HepG2 (cell line): Measurements from ENCODE around the gene NUDT2. TPM values are rescaled to one million over a fixed set of nuclear protein-coding genes. Genes with fewer than 3 reads are reported as not detected.
A peak's percentile ranks its signal among the peaks of the same experiment; 100 is the strongest.

Experiments used
- GZF1 ChIP-seq: sonication (generic); formaldehyde crosslinking; IDR thresholded peaks from 2 replicates; pipeline ENCODE4 v1.5.1; 2020; ENCODE audit warnings: mild to moderate bottlenecking, missing genetic modification reagents
- HNF4A ChIP-seq: sonication (generic); formaldehyde crosslinking; IDR thresholded peaks from 2 replicates; pipeline ENCODE4 v1.4.0; 2020; ENCODE audit warnings: missing genetic modification reagents
- KLF9 ChIP-seq: IDR thresholded peaks from 2 replicates; pipeline ENCODE4 v1.6.1; 2016; ENCODE audit warnings: low read depth
- NCOA5 ChIP-seq: sonication (generic); formaldehyde crosslinking; IDR thresholded peaks from 2 replicates; pipeline ENCODE4 v1.4.0; 2020; ENCODE audit warnings: missing genetic modification reagents
- RBFOX2 ChIP-seq: fragments of 200-400 bp; formaldehyde crosslinking; IDR thresholded peaks from 2 replicates; pipeline ENCODE4 v1.6.1; 2017; ENCODE audit warnings: low read depth, mild to moderate bottlenecking, low read length
- SAP130 ChIP-seq: IDR thresholded peaks from 2 replicates; pipeline ENCODE4 v1.6.1; 2016; ENCODE audit warnings: low read depth
- TARDBP ChIP-seq: sonication (generic); formaldehyde crosslinking; IDR thresholded peaks from 2 replicates; pipeline ENCODE4 v1.8.0; 2022; ENCODE audit warnings: mild to moderate bottlenecking, missing genetic modification reagents
- ZMYM4 ChIP-seq: sonication (generic); formaldehyde crosslinking; IDR thresholded peaks from 2 replicates; pipeline ENCODE4 v1.8.1; 2023; ENCODE audit warnings: mild to moderate bottlenecking, missing genetic modification reagents
- ZNF12 ChIP-seq: sonication (generic); formaldehyde crosslinking; IDR thresholded peaks from 2 replicates; pipeline ENCODE4 v1.5.0; 2020; ENCODE audit warnings: missing genetic modification reagents
- ZNF264 ChIP-seq: sonication (generic); formaldehyde crosslinking; IDR thresholded peaks from 2 replicates; pipeline ENCODE4 v1.4.0; 2020; ENCODE audit warnings: missing genetic modification reagents
- ZNF333 ChIP-seq: sonication (generic); formaldehyde crosslinking; IDR thresholded peaks from 2 replicates; pipeline ENCODE4 v1.4.0; 2020; ENCODE audit warnings: mild to moderate bottlenecking, missing genetic modification reagents, borderline replicate concordance
- ZNF335 ChIP-seq: sonication (generic); formaldehyde crosslinking; IDR thresholded peaks from 2 replicates; pipeline ENCODE4 v1.4.0; 2020; ENCODE audit warnings: missing genetic modification reagents
- ZNF652 ChIP-seq: IDR thresholded peaks from 2 replicates; pipeline ENCODE4 v1.6.1; 2016; ENCODE audit warnings: low read depth, borderline replicate concordance
- polyA plus RNA-seq, 8 experiments: library from polyadenylated mRNA; depleted of rRNA in 3 of 8; stranded (reverse) in 7 of 8; unstranded in 1 of 8; fragments of >200 nt; fragmentation: Illumina TruSeq in 4 of 8; extraction: Trizol in 4 of 8; gene quantifications; 2 replicates each; pipeline versions ENCODE4 v1.2.1 to v1.2.3, GENCODE V29; 2011 to 2016; ENCODE audit warnings: low read depth in 4 of 8, missing spikeins in 1 of 8, mixed read lengths in 1 of 8; ENCODE audit not compliant: insufficient read depth in 1 of 8
- total RNA-seq, 5 experiments: library from RNA; depleted of rRNA; stranded (reverse); fragments of >200 nt; fragmentation: Illumina TruSeq; extraction: Trizol; gene quantifications; 2 replicates each; pipeline ENCODE4 v1.2.3, GENCODE V29; 2016; ENCODE audit warnings: low read depth in 1 of 5
- TF ChIP-seq, protein P1 (sequence below), 2 experiments: fragments of 450-650 bp in 1 of 2; sonication (generic) in 1 of 2; formaldehyde crosslinking in 1 of 2; IDR thresholded peaks; 2 replicates each; pipeline versions ENCODE4 v1.6.1 to v1.8.0; 2016 to 2022; ENCODE audit warnings: antibody characterized with exemption in 1 of 2, mild to moderate bottlenecking in 1 of 2, missing genetic modification reagents in 1 of 2
- TF ChIP-seq, protein P2 (sequence below): IDR thresholded peaks from 2 replicates; pipeline ENCODE4 v1.6.1; 2018; ENCODE audit warnings: missing genetic modification reagents
- TF ChIP-seq, protein P3 (sequence below): sonication (generic); formaldehyde crosslinking; IDR thresholded peaks from 2 replicates; pipeline ENCODE4 v1.4.0; 2020; ENCODE audit warnings: missing genetic modification reagents

Gene NUDT2
- total and polyA plus RNA-seq, 2 of the 13 experiments (the other 11 are each of a cell fraction or from before 2014, with no cell fraction given) = 19.9 to 24.6 TPM

DNA sequence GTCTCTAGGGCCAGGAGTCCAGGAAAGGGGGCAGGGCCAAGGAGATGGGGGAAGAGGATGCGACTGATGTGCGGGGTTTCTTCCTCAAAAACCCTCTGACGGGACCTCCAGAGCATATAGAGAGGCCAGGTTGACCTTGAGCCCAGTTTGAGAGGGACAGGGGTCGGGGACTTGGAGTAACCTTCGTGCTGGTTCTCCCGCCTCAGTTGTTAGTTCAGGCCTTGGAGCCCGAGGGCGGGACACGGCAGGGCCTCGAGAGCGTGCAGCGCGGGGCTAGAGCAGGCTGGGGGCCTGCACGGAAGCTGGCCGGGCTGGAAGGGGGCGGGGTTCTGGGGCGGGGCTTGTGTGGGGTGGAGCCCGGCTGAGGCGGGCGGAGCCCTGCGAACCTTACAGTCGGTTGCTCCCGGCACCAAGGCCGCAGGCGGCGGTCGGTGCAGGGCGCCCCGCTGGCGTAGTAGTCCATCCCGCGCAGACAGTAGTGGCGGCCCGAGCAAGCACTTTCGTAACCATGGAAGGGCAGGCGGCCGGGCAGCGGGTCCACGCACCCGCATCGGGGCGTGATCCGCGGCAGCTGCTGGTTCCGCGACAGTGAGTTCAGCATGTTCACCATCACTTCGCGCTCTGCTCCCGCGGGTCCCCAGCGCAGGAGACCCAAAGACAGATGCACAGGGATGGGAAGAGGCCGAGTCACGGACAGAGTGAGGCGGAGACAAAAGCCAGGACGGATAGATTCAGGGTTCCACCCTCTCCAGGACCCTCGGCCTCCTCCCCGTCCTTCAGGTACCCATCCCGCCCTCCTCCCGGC, 51.3 kb downstream of the NUDT2 start (continued):
- TF ChIP-seq, protein P1, sequence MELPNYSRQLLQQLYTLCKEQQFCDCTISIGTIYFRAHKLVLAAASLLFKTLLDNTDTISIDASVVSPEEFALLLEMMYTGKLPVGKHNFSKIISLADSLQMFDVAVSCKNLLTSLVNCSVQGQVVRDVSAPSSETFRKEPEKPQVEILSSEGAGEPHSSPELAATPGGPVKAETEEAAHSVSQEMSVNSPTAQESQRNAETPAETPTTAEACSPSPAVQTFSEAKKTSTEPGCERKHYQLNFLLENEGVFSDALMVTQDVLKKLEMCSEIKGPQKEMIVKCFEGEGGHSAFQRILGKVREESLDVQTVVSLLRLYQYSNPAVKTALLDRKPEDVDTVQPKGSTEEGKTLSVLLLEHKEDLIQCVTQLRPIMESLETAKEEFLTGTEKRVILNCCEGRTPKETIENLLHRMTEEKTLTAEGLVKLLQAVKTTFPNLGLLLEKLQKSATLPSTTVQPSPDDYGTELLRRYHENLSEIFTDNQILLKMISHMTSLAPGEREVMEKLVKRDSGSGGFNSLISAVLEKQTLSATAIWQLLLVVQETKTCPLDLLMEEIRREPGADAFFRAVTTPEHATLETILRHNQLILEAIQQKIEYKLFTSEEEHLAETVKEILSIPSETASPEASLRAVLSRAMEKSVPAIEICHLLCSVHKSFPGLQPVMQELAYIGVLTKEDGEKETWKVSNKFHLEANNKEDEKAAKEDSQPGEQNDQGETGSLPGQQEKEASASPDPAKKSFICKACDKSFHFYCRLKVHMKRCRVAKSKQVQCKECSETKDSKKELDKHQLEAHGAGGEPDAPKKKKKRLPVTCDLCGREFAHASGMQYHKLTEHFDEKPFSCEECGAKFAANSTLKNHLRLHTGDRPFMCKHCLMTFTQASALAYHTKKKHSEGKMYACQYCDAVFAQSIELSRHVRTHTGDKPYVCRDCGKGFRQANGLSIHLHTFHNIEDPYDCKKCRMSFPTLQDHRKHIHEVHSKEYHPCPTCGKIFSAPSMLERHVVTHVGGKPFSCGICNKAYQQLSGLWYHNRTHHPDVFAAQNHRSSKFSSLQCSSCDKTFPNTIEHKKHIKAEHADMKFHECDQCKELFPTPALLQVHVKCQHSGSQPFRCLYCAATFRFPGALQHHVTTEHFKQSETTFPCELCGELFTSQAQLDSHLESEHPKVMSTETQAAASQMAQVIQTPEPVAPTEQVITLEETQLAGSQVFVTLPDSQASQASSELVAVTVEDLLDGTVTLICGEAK (IDR thresholded peaks at IDR 0.05) = no peak
- TF ChIP-seq, protein P1 (CRISPR knock-in tag; IDR thresholded peaks at IDR 0.05) = peak; percentile 85
- no peak for TF ChIP-seq ZNF333
- TF ChIP-seq GZF1 = no peak
- TF ChIP-seq ZNF12 (CRISPR knock-in tag) = peak; percentile 73; the same call in 1 of the 2 replicates
- no peak for TF ChIP-seq HNF4A
- TF ChIP-seq ZNF335 (CRISPR knock-in tag) = no peak
- no peak for TF ChIP-seq ZNF264 (CRISPR knock-in tag)
- TF ChIP-seq RBFOX2 = peak; percentile 50; the same call in 1 of the 2 replicates
- TF ChIP-seq, protein P2, sequence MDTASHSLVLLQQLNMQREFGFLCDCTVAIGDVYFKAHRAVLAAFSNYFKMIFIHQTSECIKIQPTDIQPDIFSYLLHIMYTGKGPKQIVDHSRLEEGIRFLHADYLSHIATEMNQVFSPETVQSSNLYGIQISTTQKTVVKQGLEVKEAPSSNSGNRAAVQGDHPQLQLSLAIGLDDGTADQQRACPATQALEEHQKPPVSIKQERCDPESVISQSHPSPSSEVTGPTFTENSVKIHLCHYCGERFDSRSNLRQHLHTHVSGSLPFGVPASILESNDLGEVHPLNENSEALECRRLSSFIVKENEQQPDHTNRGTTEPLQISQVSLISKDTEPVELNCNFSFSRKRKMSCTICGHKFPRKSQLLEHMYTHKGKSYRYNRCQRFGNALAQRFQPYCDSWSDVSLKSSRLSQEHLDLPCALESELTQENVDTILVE (CRISPR knock-in tag) = no peak; the same call in 1 of the 2 replicates
- TF ChIP-seq, protein P3, sequence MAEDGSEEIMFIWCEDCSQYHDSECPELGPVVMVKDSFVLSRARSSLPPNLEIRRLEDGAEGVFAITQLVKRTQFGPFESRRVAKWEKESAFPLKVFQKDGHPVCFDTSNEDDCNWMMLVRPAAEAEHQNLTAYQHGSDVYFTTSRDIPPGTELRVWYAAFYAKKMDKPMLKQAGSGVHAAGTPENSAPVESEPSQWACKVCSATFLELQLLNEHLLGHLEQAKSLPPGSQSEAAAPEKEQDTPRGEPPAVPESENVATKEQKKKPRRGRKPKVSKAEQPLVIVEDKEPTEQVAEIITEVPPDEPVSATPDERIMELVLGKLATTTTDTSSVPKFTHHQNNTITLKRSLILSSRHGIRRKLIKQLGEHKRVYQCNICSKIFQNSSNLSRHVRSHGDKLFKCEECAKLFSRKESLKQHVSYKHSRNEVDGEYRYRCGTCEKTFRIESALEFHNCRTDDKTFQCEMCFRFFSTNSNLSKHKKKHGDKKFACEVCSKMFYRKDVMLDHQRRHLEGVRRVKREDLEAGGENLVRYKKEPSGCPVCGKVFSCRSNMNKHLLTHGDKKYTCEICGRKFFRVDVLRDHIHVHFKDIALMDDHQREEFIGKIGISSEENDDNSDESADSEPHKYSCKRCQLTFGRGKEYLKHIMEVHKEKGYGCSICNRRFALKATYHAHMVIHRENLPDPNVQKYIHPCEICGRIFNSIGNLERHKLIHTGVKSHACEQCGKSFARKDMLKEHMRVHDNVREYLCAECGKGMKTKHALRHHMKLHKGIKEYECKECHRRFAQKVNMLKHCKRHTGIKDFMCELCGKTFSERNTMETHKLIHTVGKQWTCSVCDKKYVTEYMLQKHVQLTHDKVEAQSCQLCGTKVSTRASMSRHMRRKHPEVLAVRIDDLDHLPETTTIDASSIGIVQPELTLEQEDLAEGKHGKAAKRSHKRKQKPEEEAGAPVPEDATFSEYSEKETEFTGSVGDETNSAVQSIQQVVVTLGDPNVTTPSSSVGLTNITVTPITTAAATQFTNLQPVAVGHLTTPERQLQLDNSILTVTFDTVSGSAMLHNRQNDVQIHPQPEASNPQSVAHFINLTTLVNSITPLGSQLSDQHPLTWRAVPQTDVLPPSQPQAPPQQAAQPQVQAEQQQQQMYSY (CRISPR knock-in tag) = no peak
- TF ChIP-seq ZMYM4 = 0 out of 2 replicates have a peak, but pooled peaks have one; percentile 35
- TF ChIP-seq ZNF652 (CRISPR knock-in tag) = no peak
- TF ChIP-seq SAP130 (CRISPR knock-in tag) = peak; percentile 64
- TF ChIP-seq TARDBP (CRISPR knock-in tag) = no peak
- 0 out of 2 replicates have a peak, but pooled peaks have one; percentile 32 for TF ChIP-seq KLF9 (CRISPR knock-in tag)
- no peak for TF ChIP-seq NCOA5
